ENCODE data around the gene ACSM3.

DNA sequence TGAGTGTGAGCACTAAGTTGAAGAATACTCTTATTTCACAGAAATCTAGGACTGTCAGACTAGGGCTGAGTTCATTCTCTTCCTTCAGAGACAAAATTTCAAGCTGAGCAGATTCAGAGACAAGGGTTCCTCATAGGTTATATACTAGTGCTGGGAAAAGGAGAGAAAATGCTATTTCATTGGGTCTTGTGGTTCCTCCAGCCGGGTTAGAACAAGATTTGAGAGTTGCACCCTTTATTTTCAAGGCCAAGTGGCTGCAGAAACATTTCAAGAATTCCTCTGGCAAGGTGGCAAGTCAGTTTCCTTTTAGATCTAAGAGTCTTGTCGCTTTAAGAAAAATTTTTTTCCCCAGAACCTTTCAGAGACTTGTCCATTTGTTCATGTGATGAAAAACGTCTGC lies 29.0 kb upstream of the ACSM3 start:
- TF ChIP-seq, protein P1, sequence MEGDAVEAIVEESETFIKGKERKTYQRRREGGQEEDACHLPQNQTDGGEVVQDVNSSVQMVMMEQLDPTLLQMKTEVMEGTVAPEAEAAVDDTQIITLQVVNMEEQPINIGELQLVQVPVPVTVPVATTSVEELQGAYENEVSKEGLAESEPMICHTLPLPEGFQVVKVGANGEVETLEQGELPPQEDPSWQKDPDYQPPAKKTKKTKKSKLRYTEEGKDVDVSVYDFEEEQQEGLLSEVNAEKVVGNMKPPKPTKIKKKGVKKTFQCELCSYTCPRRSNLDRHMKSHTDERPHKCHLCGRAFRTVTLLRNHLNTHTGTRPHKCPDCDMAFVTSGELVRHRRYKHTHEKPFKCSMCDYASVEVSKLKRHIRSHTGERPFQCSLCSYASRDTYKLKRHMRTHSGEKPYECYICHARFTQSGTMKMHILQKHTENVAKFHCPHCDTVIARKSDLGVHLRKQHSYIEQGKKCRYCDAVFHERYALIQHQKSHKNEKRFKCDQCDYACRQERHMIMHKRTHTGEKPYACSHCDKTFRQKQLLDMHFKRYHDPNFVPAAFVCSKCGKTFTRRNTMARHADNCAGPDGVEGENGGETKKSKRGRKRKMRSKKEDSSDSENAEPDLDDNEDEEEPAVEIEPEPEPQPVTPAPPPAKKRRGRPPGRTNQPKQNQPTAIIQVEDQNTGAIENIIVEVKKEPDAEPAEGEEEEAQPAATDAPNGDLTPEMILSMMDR (IDR thresholded peaks at IDR 0.05): no peak
- TF ChIP-seq POLR2A (IDR thresholded peaks at IDR 0.05): no peak

Data from lower leg skin (tissue), 3 donors.